SK-N-SH (cell line): ENCODE measurements around the gene PDE9A. TPM values are rescaled to one million over a fixed set of nuclear protein-coding genes. Genes with fewer than 3 reads are reported as not detected.

Experiments
- CTCF ChIA-PET: fragments of 300-600, 350-600 bp; formaldehyde crosslinking; extraction: SDS; loops from one replicate; lab custom pipeline; 2021; lab: Yijun Ruan, JAX
- POLR2A ChIA-PET: fragments of 350-600 bp; sonication (Branson Sonifier 250); formaldehyde crosslinking; extraction: SDS; loops from one replicate; lab custom pipeline; 2020; ENCODE audit warnings: antibody characterized with exemption, inconsistent platforms; lab: Yijun Ruan, JAX
- DNase-seq: peaks from one replicate; pipeline ENCODE4 v3.0.0; 2012
- H2AFZ ChIP-seq: fragments of 200-600 bp; sonication (generic); 2 replicates; pipeline ENCODE4 v1.8.1; 2016; ENCODE audit warnings: antibody characterized with exemption, mild to moderate bottlenecking, low read depth
- H3F3A ChIP-seq: fragments of 200-600 bp; sonication (generic); replicated peaks from 2 replicates; pipeline ENCODE3; 2016; ENCODE audit warnings: antibody characterized with exemption, mild to moderate bottlenecking; ENCODE audit not compliant: insufficient read depth
- H3K27ac ChIP-seq, 2 experiments: fragments of 200-500 bp in 1 of 2; fragments of 200-600 bp in 1 of 2; sonication (Bioruptor generic) in 1 of 2; sonication (generic), shearing (Covaris generic) in 1 of 2; 2 replicates each; pipeline versions ENCODE4 v1.5.1 to v1.6.1; 2014 to 2016; ENCODE audit warnings: low read depth in 2 of 2, inconsistent platforms in 1 of 2, low read length in 1 of 2, mild to moderate bottlenecking in 1 of 2, mixed read lengths in 1 of 2
- H3K27me3 ChIP-seq: fragments of 200-600 bp; sonication (generic), shearing (Covaris generic); 2 replicates; pipeline ENCODE4 v1.6.1; 2016; ENCODE audit warnings: mixed run types; ENCODE audit not compliant: insufficient read depth
- H3K36me3 ChIP-seq, 2 experiments: fragments of 200-500 bp in 1 of 2; fragments of 200-600 bp in 1 of 2; sonication (Bioruptor generic) in 1 of 2; sonication (generic) in 1 of 2; replicated peaks in 1 of 2; 2 replicates each; pipeline versions ENCODE3 to v1.5.1; 2014 to 2016; ENCODE audit warnings: low read length in 1 of 2, mild to moderate bottlenecking in 1 of 2; ENCODE audit not compliant: insufficient read depth in 2 of 2, control insufficient read depth in 1 of 2
- H3K4me1 ChIP-seq, 2 experiments: fragments of 200-500 bp in 1 of 2; fragments of 200-600 bp in 1 of 2; sonication (Bioruptor generic) in 1 of 2; sonication (generic), shearing (Covaris generic) in 1 of 2; 2 replicates each; pipeline versions ENCODE4 v1.5.1 to v1.6.1; 2014 to 2016; ENCODE audit warnings: low read depth in 1 of 2, low read length in 1 of 2, mixed run types in 1 of 2; ENCODE audit not compliant: insufficient read depth in 2 of 2, control insufficient read depth in 1 of 2
- H3K4me2 ChIP-seq: fragments of 200-600 bp; sonication (generic), shearing (Covaris generic); 2 replicates; pipeline ENCODE4 v1.6.1; 2017; ENCODE audit warnings: mixed run types
- H3K4me3 ChIP-seq, 2 experiments: fragments of 200-500 bp in 1 of 2; fragments of 200-600 bp in 1 of 2; sonication (Bioruptor generic) in 1 of 2; sonication (generic), shearing (Covaris generic) in 1 of 2; 2 replicates each; pipeline versions ENCODE4 v1.5.1 to v1.8.1; 2014 to 2016; ENCODE audit warnings: low read depth in 2 of 2, inconsistent platforms in 1 of 2, low read length in 1 of 2, mild to moderate bottlenecking in 1 of 2, mixed read lengths in 1 of 2, moderate library complexity in 1 of 2
- H3K79me2 ChIP-seq: fragments of 200-600 bp; sonication (generic); 2 replicates; pipeline ENCODE4 v1.8.1; 2017; ENCODE audit warnings: mild to moderate bottlenecking; ENCODE audit not compliant: insufficient read depth
- H3K9ac ChIP-seq: fragments of 200-600 bp; sonication (generic); 2 replicates; pipeline ENCODE4 v1.6.1; 2017; ENCODE audit warnings: mixed run types
- H3K9me2 ChIP-seq: fragments of 200-600 bp; sonication (generic); 2 replicates; pipeline ENCODE4 v1.6.1; 2017; ENCODE audit warnings: mixed run types
- H3K9me3 ChIP-seq: fragments of 200-600 bp; sonication (generic); 2 replicates; pipeline ENCODE4 v1.6.1; 2017; ENCODE audit warnings: mixed run types, mild to moderate bottlenecking, moderate library complexity
- H4K20me1 ChIP-seq: fragments of 200-600 bp; sonication (generic); 2 replicates; pipeline ENCODE4 v1.6.1; 2017; ENCODE audit warnings: mild to moderate bottlenecking, mixed run types; ENCODE audit not compliant: insufficient read depth
- CHD2 ChIP-seq: fragments of 150-350 bp; IDR thresholded peaks from 2 replicates; pipeline ENCODE4 v1.6.1; 2018; ENCODE audit warnings: low read length; ENCODE audit not compliant: partially characterized antibody
- CTCF ChIP-seq: fragments of 200-600 bp; sonication (generic); IDR thresholded peaks from 2 replicates; pipeline ENCODE4 v1.6.1; 2017; ENCODE audit warnings: antibody characterized with exemption, mild to moderate bottlenecking, moderate library complexity
- ELF1 ChIP-seq: IDR thresholded peaks from 2 replicates; pipeline ENCODE4 v1.4.0; 2012
- EP300 ChIP-seq, 2 experiments: IDR thresholded peaks; 2 replicates each; pipeline versions ENCODE4 v1.4.0 to v1.6.1; 2012; ENCODE audit warnings: borderline replicate concordance in 1 of 2, low read depth in 1 of 2, low read length in 1 of 2
- EZH2phosphoT487 ChIP-seq: fragments of 200-600 bp; sonication (generic); IDR thresholded peaks from 2 replicates; pipeline ENCODE4 v1.6.1; 2017; ENCODE audit warnings: low read depth, mixed run types, mild to moderate bottlenecking, antibody characterized with exemption, moderate library complexity, borderline replicate concordance
- FOSL2 ChIP-seq: IDR thresholded peaks from 2 replicates; pipeline ENCODE4 v1.4.0; 2012; ENCODE audit warnings: low read depth, mild to moderate bottlenecking, moderate library complexity, borderline replicate concordance
- GABPA ChIP-seq: IDR thresholded peaks from 2 replicates; pipeline ENCODE4 v1.4.0; 2012; ENCODE audit warnings: low read depth, mild to moderate bottlenecking
- GATA2 ChIP-seq: sonication (generic); formaldehyde crosslinking; IDR thresholded peaks from 2 replicates; pipeline ENCODE4 v1.5.0; 2020; ENCODE audit warnings: mild to moderate bottlenecking, missing genetic modification reagents
- JUND ChIP-seq: IDR thresholded peaks from 2 replicates; pipeline ENCODE4 v1.4.0; 2012
- MXI1 ChIP-seq: IDR thresholded peaks from 2 replicates; pipeline ENCODE4 v1.6.1; 2012; ENCODE audit warnings: mild to moderate bottlenecking, low read depth, low read length, improper control_type of control experiment
- NFIC ChIP-seq: IDR thresholded peaks from 2 replicates; pipeline ENCODE4 v1.4.0; 2012; ENCODE audit warnings: borderline replicate concordance
- NRF1 ChIP-seq: IDR thresholded peaks from 2 replicates; pipeline ENCODE4 v1.6.1; 2012; ENCODE audit warnings: low read depth, mild to moderate bottlenecking, low read length
- PBX3 ChIP-seq: IDR thresholded peaks from 2 replicates; pipeline ENCODE4; 2012
- RCOR1 ChIP-seq: fragments of 150-350 bp; IDR thresholded peaks from 2 replicates; pipeline ENCODE4 v1.6.1; 2017; ENCODE audit warnings: antibody characterized with exemption, low read length
- RFX5 ChIP-seq: IDR thresholded peaks from 2 replicates; pipeline ENCODE4 v1.6.1; 2012; ENCODE audit warnings: mild to moderate bottlenecking, improper control_type of control experiment, low read length
- RXRA ChIP-seq: IDR thresholded peaks from 2 replicates; pipeline ENCODE4 v1.4.0; 2012; ENCODE audit warnings: low read depth, mild to moderate bottlenecking, borderline replicate concordance
- TAF1 ChIP-seq: IDR thresholded peaks from 2 replicates; pipeline ENCODE4 v1.6.1; 2012; ENCODE audit warnings: low read depth, mild to moderate bottlenecking, low read length, moderate library complexity, borderline replicate concordance
- TCF12 ChIP-seq: IDR thresholded peaks from 2 replicates; pipeline ENCODE4 v1.4.0; 2012
- WGBS: methylation state at CpG from one replicate; pipeline ENCODE4 v1.1.6; 2017; ENCODE audit warnings: low lambda C conversion rate; 5-methylcytosine and 5-hydroxymethylcytosine counted together
- polyA plus RNA-seq, 3 experiments: library from polyadenylated mRNA; depleted of rRNA; stranded (reverse); fragments of >200 nt; gene quantifications; 2 replicates each; pipeline ENCODE4 v1.2.3, GENCODE V29; 2012
- TF ChIP-seq, protein P1 (sequence below): fragments of 150-350 bp; IDR thresholded peaks from 2 replicates; pipeline ENCODE4 v1.6.1; 2017; ENCODE audit warnings: antibody characterized with exemption, low read length, low read depth, borderline replicate concordance
- TF ChIP-seq, protein P2 (sequence below): IDR thresholded peaks from 2 replicates; pipeline ENCODE4 v1.4.0; 2012; ENCODE audit warnings: low read depth

PDE9A gene
- polyA plus RNA-seq, 1 of the 3 experiments (the other 2 are of a cell fraction) = 0.28 TPM

DNA sequence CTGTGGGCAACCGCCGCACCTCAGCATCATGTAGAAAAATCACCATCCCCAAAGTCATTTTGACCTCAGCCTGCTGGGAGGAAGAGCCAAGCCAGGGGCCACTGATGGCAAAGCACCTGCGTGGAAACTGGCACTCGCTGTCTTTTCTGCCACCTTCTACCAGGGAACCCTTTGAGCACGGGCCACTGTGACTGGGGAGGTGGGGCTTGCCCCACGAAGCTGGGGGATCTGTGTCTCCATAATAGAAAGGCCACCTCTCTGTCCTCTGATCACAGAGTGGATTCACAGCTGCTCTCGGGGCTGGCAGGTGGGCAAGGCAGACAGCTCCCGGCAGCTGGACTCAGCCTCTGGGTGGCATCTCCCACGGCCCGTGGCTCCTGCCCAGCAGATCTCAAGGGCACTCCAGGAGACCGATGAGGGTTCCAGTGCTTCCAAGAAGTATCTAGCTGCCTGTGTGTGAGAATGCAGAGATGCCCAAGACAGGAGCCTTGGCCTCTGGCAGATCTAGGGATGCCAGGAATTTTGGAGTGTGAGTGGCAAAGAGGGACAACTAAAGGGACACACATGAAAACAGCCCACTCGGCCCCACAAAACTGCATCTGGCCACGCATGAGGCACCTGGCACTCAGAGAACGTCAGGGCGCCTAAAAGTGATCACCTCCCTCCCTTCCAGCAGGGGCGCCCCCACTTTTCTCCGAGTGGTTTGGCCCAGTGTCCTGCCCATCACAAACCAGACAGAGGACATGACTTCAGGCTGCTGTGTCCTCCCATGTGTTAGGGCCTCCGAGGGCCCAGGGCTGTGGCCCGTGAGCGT lies 102.6 kb downstream of the PDE9A start:
- Histone ChIP-seq H3K27ac (no peak overlapping the region), H3K79me2 (no peaks in the 10 kb centered on the region), H3K9me2 (no peaks in the 10 kb centered on the region), H3K27me3 (no peaks in the 10 kb centered on the region), H3K9me3 (no peaks in the 10 kb centered on the region), H3K9ac (no peak overlapping the region), H4K20me1 (no peaks in the 10 kb centered on the region), H3K4me2 (no peak overlapping the region), H3K4me1 (no peaks in the 10 kb centered on the region), H3K4me3 (no peak overlapping the region), H2AFZ (no peak overlapping the region), H3F3A (no peaks in the 10 kb centered on the region), H3K36me3 (no peaks in the 10 kb centered on the region)
- DNase-seq = no peak
- 38% methylated on average over 6 of the region's 20 CpGs for WGBS
- ChIA-PET CTCF (interaction anchor here (1.2 kb wide), 1 partner anchor 25 kb away, joined by 3 read pairs; no protein-coding TSS in a partner anchor), POLR2A (no interaction called here)
- TF ChIP-seq RCOR1 (no peak), MXI1 (no peak), TAF1 (no peak), EZH2phosphoT487 (no peak), FOSL2 (no peak), NFIC (no peak), PBX3 (no peak), RXRA (no peak)
- TF ChIP-seq, protein P1, sequence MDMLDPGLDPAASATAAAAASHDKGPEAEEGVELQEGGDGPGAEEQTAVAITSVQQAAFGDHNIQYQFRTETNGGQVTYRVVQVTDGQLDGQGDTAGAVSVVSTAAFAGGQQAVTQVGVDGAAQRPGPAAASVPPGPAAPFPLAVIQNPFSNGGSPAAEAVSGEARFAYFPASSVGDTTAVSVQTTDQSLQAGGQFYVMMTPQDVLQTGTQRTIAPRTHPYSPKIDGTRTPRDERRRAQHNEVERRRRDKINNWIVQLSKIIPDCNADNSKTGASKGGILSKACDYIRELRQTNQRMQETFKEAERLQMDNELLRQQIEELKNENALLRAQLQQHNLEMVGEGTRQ = no peak

DNA sequence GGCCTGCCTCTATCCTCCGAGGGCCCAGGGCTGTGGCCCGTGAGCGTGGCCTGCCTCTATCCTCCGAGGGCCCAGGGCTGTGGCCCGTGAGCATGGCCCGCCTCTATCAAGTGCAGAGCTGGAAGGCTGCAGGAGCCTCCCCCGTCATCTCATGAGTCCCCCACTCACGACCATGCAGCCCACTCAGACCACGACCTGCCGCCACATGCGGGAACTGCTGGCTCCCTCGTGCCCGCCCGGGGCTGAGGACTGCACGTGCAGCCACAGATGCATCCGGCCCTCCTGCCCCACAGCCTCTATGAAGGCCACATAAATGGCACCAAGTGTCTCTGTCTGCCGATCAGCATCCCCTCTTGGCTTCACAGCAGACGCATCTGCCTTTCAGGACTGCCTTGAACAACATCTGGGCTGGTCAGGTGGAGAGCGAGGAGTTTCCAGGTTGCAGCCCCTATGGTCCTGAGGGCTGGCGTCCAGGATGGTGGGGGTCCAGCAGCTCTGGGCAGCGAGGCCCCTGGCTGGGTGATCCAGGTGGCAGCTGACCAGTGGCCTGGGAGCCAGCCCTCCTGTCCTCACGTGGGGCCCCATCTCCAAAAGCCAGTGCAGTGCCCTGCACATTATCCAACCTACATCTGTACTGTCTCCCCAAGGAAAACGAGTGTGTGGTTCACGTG lies 103.3 kb downstream of the PDE9A start:
- Histone ChIP-seq H3K9me3 (no peaks in the 10 kb centered on the region), H4K20me1 (no peaks in the 10 kb centered on the region), H3K4me2 (no peak overlapping the region), H3K36me3 (no peaks in the 10 kb centered on the region), H2AFZ (no peak overlapping the region), H3K4me3 (no peak overlapping the region), H3K27ac (no peak overlapping the region), H3K9ac (no peak overlapping the region), H3K27me3 (no peaks in the 10 kb centered on the region), H3K79me2 (no peaks in the 10 kb centered on the region), H3K9me2 (no peaks in the 10 kb centered on the region), H3F3A (no peaks in the 10 kb centered on the region), H3K4me1 (no peaks in the 10 kb centered on the region)
- ChIA-PET CTCF (no interaction called here), POLR2A (no interaction called here)
- TF ChIP-seq GATA2 (CRISPR knock-in tag) (no peak), RXRA (no peak), RCOR1 (no peak), TCF12 (no peak), MXI1 (no peak), CTCF (no peak), CHD2 (no peak), NRF1 (no peak), ELF1 (no peak), RFX5 (no peak), GABPA (no peak), EP300 (IDR thresholded peaks at IDR 0.05; ENCODE audit: borderline replicate concordance in 1 of 2, low read depth in 1 of 2, low read length in 1 of 2) (no peak), JUND (no peak)
- TF ChIP-seq, protein P1 = no peak
- TF ChIP-seq, protein P2, sequence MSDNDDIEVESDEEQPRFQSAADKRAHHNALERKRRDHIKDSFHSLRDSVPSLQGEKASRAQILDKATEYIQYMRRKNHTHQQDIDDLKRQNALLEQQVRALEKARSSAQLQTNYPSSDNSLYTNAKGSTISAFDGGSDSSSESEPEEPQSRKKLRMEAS = no peak
- 46% methylated on average over 6 of the region's 24 CpGs for WGBS
- DNase-seq = no peak
